ENCODE measurements around the gene TTC39C. TPM values are rescaled to one million over a fixed set of nuclear protein-coding genes. Genes with fewer than 3 reads are reported as not detected.
"Not testable (repeated sequence)": the region's sequence is repeated elsewhere in the genome, so short reads cannot be mapped to it uniquely, and the experiment has no call there.

The TTC39C gene
- total and polyA plus RNA-seq, 3 experiments from 2014 or later, result 57.4 to 80.2 (median 59.5) TPM

GRCh38 chr18:24140697-24141096 is 126.1 kb downstream of the TTC39C start:
- H3K9me3 Mint-ChIP-seq, result no peaks in the 10 kb centered on the region
- H3K36me3 Mint-ChIP-seq, result peaks cover 0 to 2% (median 0%) of the 10 kb centered on the region in 3 donors
- no peaks in the 10 kb centered on the region for H3K9me3 ChIP-seq (ENCODE audit: low read length)
- ChIA-PET POLR2A (no interaction called here), CTCF (no interaction called here)
- DNase-seq, result no peak
- peaks cover 7% of the 10 kb centered on the region for H3K27me3 ChIP-seq (ENCODE audit: insufficient read depth, low read length, poor library complexity, severe bottlenecking)
- peaks cover 9% of the 10 kb centered on the region for H3K4me1 ChIP-seq (ENCODE audit: insufficient read depth, low read length)
- no peaks in the 10 kb centered on the region for H3K36me3 ChIP-seq (ENCODE audit: insufficient read depth, low read length)
- H3K4me3 ChIP-seq (ENCODE audit: low read length), result no peak overlapping the region
- peak overlapping the region in 5 of 7 donors; percentile 4 to 55 (median 43) for H3K4me3 Mint-ChIP-seq
- H3K27me3 Mint-ChIP-seq, result peaks cover 15 to 32% of the 10 kb centered on the region in 2 donors
- H3K27ac ChIP-seq (ENCODE audit: low read depth, low read length), result no peak overlapping the region
- peaks cover 29 to 36% (median 31%) of the 10 kb centered on the region in 3 donors for H3K4me1 Mint-ChIP-seq
- no peak overlapping the region for H3K27ac Mint-ChIP-seq

- ChIA-PET POLR2A (no interaction called here), CTCF (no interaction called here)
- no peaks in the 10 kb centered on the region for H3K36me3 ChIP-seq (ENCODE audit: insufficient read depth, low read length)
- H3K9me3 Mint-ChIP-seq, result no peaks in the 10 kb centered on the region
- no peak overlapping the region for H3K27ac ChIP-seq (ENCODE audit: low read depth, low read length)
- no peaks in the 10 kb centered on the region for H3K9me3 ChIP-seq (ENCODE audit: low read length)
- H3K4me3 ChIP-seq (ENCODE audit: low read length), result no peak overlapping the region
- H3K36me3 Mint-ChIP-seq, result peaks cover 0 to 2% (median 0%) of the 10 kb centered on the region in 3 donors
- no peak overlapping the region for H3K27ac Mint-ChIP-seq
- H3K4me1 Mint-ChIP-seq, result peaks cover 20 to 21% (median 21%) of the 10 kb centered on the region in 3 donors
- no peak for DNase-seq
- peaks cover 18 to 40% of the 10 kb centered on the region in 2 donors for H3K27me3 Mint-ChIP-seq
- peaks cover 7% of the 10 kb centered on the region for H3K27me3 ChIP-seq (ENCODE audit: insufficient read depth, low read length, poor library complexity, severe bottlenecking)
- H3K4me3 Mint-ChIP-seq, result no peak overlapping the region
- peaks cover 9% of the 10 kb centered on the region for H3K4me1 ChIP-seq (ENCODE audit: insufficient read depth, low read length)
These were observed 127.8 kb downstream of the TTC39C start for GRCh38 chr18:24142376-24142775.

- DNase-seq; H3K27me3 ChIP-seq (ENCODE audit: insufficient read depth, low read length, poor library complexity, severe bottlenecking); H3K4me3 Mint-ChIP-seq; H3K9me3 ChIP-seq (ENCODE audit: low read length); H3K36me3 Mint-ChIP-seq; CTCF ChIA-PET; H3K4me1 Mint-ChIP-seq; H3K36me3 ChIP-seq (ENCODE audit: insufficient read depth, low read length); H3K4me1 ChIP-seq (ENCODE audit: insufficient read depth, low read length); H3K27ac ChIP-seq (ENCODE audit: low read depth, low read length); H3K9me3 Mint-ChIP-seq; H3K4me3 ChIP-seq (ENCODE audit: low read length); H3K27ac Mint-ChIP-seq; POLR2A ChIA-PET: not testable (repeated sequence)
- peaks cover 10 to 18% of the 10 kb centered on the region in 2 donors for H3K27me3 Mint-ChIP-seq
These were observed 135.0 kb downstream of the TTC39C start for GRCh38 chr18:24149591-24149990.

- Histone ChIP-seq H3K4me1 (ENCODE audit: insufficient read depth, low read length) (no peaks in the 10 kb centered on the region), H3K27me3 (ENCODE audit: insufficient read depth, low read length, poor library complexity, severe bottlenecking) (no peaks in the 10 kb centered on the region), H3K4me3 (ENCODE audit: low read length) (no peak overlapping the region), H3K9me3 (ENCODE audit: low read length) (no peaks in the 10 kb centered on the region), H3K27ac (ENCODE audit: low read depth, low read length) (no peak overlapping the region), H3K36me3 (ENCODE audit: insufficient read depth, low read length) (no peaks in the 10 kb centered on the region)
- Mint-ChIP-seq H3K4me3 (no peak overlapping the region), H3K36me3 (no peaks in the 10 kb centered on the region), H3K27ac (no peak overlapping the region), H3K9me3 (no peaks in the 10 kb centered on the region), H3K4me1 (no peaks in the 10 kb centered on the region), H3K27me3 (peaks cover 0 to 5% of the 10 kb centered on the region in 2 donors)
- POLR2A ChIA-PET, result no interaction called here
- no peak for DNase-seq
- CTCF ChIA-PET, result no interaction called here
These were observed 138.8 kb downstream of the TTC39C start for GRCh38 chr18:24153397-24153796.

- DNase-seq, result no peak
- H3K27ac Mint-ChIP-seq, result peak overlapping the region in 1 of 8 donors; percentile 20
- no peaks in the 10 kb centered on the region for H3K9me3 Mint-ChIP-seq
- ChIA-PET POLR2A (no interaction called here), CTCF (no interaction called here)
- no peak overlapping the region for H3K4me3 Mint-ChIP-seq
- H3K27me3 ChIP-seq (ENCODE audit: insufficient read depth, low read length, poor library complexity, severe bottlenecking), result no peaks in the 10 kb centered on the region
- H3K36me3 Mint-ChIP-seq, result no peaks in the 10 kb centered on the region
- H3K27ac ChIP-seq (ENCODE audit: low read depth, low read length), result no peak overlapping the region
- no peak overlapping the region for H3K4me3 ChIP-seq (ENCODE audit: low read length)
- H3K4me1 ChIP-seq (ENCODE audit: insufficient read depth, low read length), result no peaks in the 10 kb centered on the region
- H3K36me3 ChIP-seq (ENCODE audit: insufficient read depth, low read length), result no peaks in the 10 kb centered on the region
- H3K27me3 Mint-ChIP-seq, result peaks cover 0 to 4% of the 10 kb centered on the region in 2 donors
- H3K4me1 Mint-ChIP-seq, result no peaks in the 10 kb centered on the region
- no peaks in the 10 kb centered on the region for H3K9me3 ChIP-seq (ENCODE audit: low read length)
These were observed 143.3 kb downstream of the TTC39C start for GRCh38 chr18:24157855-24158254.

GRCh38 chr18:24160086-24160485 is 145.5 kb downstream of the TTC39C start:
- no peak overlapping the region for H3K27ac ChIP-seq (ENCODE audit: low read depth, low read length)
- no peak for DNase-seq
- POLR2A ChIA-PET, result no interaction called here
- no peaks in the 10 kb centered on the region for H3K27me3 ChIP-seq (ENCODE audit: insufficient read depth, low read length, poor library complexity, severe bottlenecking)
- H3K4me1 Mint-ChIP-seq, result no peaks in the 10 kb centered on the region
- no peaks in the 10 kb centered on the region for H3K4me1 ChIP-seq (ENCODE audit: insufficient read depth, low read length)
- H3K9me3 ChIP-seq (ENCODE audit: low read length), result no peaks in the 10 kb centered on the region
- no peaks in the 10 kb centered on the region for H3K36me3 ChIP-seq (ENCODE audit: insufficient read depth, low read length)
- H3K4me3 ChIP-seq (ENCODE audit: low read length), result no peak overlapping the region
- peak overlapping the region in 1 of 8 donors; percentile 47 for H3K27ac Mint-ChIP-seq
- no peaks in the 10 kb centered on the region for H3K27me3 Mint-ChIP-seq
- no peak overlapping the region for H3K4me3 Mint-ChIP-seq
- peaks cover 0 to 4% (median 0%) of the 10 kb centered on the region in 3 donors for H3K36me3 Mint-ChIP-seq
- CTCF ChIA-PET, result no interaction called here
- H3K9me3 Mint-ChIP-seq, result no peaks in the 10 kb centered on the region

GRCh38 chr18:24161304-24161703 is 146.8 kb downstream of the TTC39C start:
- ChIA-PET POLR2A (no interaction called here), CTCF (no interaction called here)
- Histone ChIP-seq H3K4me3 (ENCODE audit: low read length) (no peak overlapping the region), H3K27ac (ENCODE audit: low read depth, low read length) (no peak overlapping the region), H3K9me3 (ENCODE audit: low read length) (no peaks in the 10 kb centered on the region), H3K36me3 (ENCODE audit: insufficient read depth, low read length) (no peaks in the 10 kb centered on the region), H3K4me1 (ENCODE audit: insufficient read depth, low read length) (no peaks in the 10 kb centered on the region), H3K27me3 (ENCODE audit: insufficient read depth, low read length, poor library complexity, severe bottlenecking) (no peaks in the 10 kb centered on the region)
- peaks cover 0 to 3% of the 10 kb centered on the region in 2 donors for H3K27me3 Mint-ChIP-seq
- DNase-seq, result no peak
- no peaks in the 10 kb centered on the region for H3K9me3 Mint-ChIP-seq
- peak overlapping the region in 1 of 8 donors; percentile 34 for H3K27ac Mint-ChIP-seq
- H3K4me3 Mint-ChIP-seq, result no peak overlapping the region
- peaks cover 0 to 4% (median 0%) of the 10 kb centered on the region in 3 donors for H3K36me3 Mint-ChIP-seq
- H3K4me1 Mint-ChIP-seq, result no peaks in the 10 kb centered on the region

- POLR2A ChIA-PET, result no interaction called here
- CTCF ChIA-PET, result no interaction called here
- no peak overlapping the region for H3K27ac Mint-ChIP-seq
- peaks cover 10 to 21% of the 10 kb centered on the region in 2 donors for H3K27me3 Mint-ChIP-seq
- peaks cover 0 to 5% (median 0%) of the 10 kb centered on the region in 3 donors for H3K36me3 Mint-ChIP-seq
- DNase-seq, result no peak
- no peaks in the 10 kb centered on the region for H3K9me3 Mint-ChIP-seq
- no peaks in the 10 kb centered on the region for H3K4me1 ChIP-seq (ENCODE audit: insufficient read depth, low read length)
- no peaks in the 10 kb centered on the region for H3K36me3 ChIP-seq (ENCODE audit: insufficient read depth, low read length)
- H3K4me3 ChIP-seq (ENCODE audit: low read length), result no peak overlapping the region
- no peaks in the 10 kb centered on the region for H3K27me3 ChIP-seq (ENCODE audit: insufficient read depth, low read length, poor library complexity, severe bottlenecking)
- H3K4me3 Mint-ChIP-seq, result no peak overlapping the region
- no peaks in the 10 kb centered on the region for H3K9me3 ChIP-seq (ENCODE audit: low read length)
- no peak overlapping the region for H3K27ac ChIP-seq (ENCODE audit: low read depth, low read length)
- no peaks in the 10 kb centered on the region for H3K4me1 Mint-ChIP-seq
These were observed 153.9 kb downstream of the TTC39C start for GRCh38 chr18:24168496-24168895.

GRCh38 chr18:24170360-24170759 is 155.8 kb downstream of the TTC39C start:
- CTCF ChIA-PET, result no interaction called here
- H3K9me3 Mint-ChIP-seq, result no peaks in the 10 kb centered on the region
- no peaks in the 10 kb centered on the region for H3K36me3 ChIP-seq (ENCODE audit: insufficient read depth, low read length)
- no peaks in the 10 kb centered on the region for H3K4me1 Mint-ChIP-seq
- POLR2A ChIA-PET, result no interaction called here
- DNase-seq, result no peak
- H3K4me3 ChIP-seq (ENCODE audit: low read length), result no peak overlapping the region
- H3K27me3 Mint-ChIP-seq, result peaks cover 10 to 25% of the 10 kb centered on the region in 2 donors
- no peaks in the 10 kb centered on the region for H3K9me3 ChIP-seq (ENCODE audit: low read length)
- H3K4me1 ChIP-seq (ENCODE audit: insufficient read depth, low read length), result no peaks in the 10 kb centered on the region
- H3K4me3 Mint-ChIP-seq, result no peak overlapping the region
- H3K27me3 ChIP-seq (ENCODE audit: insufficient read depth, low read length, poor library complexity, severe bottlenecking), result no peaks in the 10 kb centered on the region
- H3K27ac Mint-ChIP-seq, result no peak overlapping the region
- H3K36me3 Mint-ChIP-seq, result peaks cover 0 to 1% (median 0%) of the 10 kb centered on the region in 3 donors
- H3K27ac ChIP-seq (ENCODE audit: low read depth, low read length), result no peak overlapping the region
